Activated CD8-positive, alpha-beta memory T cell treated with anti-CD3 and anti-CD28 coated beads for 36 hours (primary cell): Measurements from ENCODE around the gene PRTN3. TPM values are rescaled to one million over a fixed set of nuclear protein-coding genes. Genes with fewer than 3 reads are reported as not detected.
"Not testable (repeated sequence)": the region's sequence is repeated elsewhere in the genome, so short reads cannot be mapped to it uniquely, and the experiment has no call there.

Experiments
- CTCF ChIA-PET: fragments of 350-600 bp; sonication (Branson Sonifier 250); formaldehyde crosslinking; loops from one replicate; lab custom pipeline; 2021; ENCODE audit warnings: antibody characterized with exemption; lab: Charles Lee
- POLR2A ChIA-PET: fragments of 350-600 bp; sonication (Branson Sonifier 250); formaldehyde crosslinking; loops from one replicate; lab custom pipeline; 2021; ENCODE audit warnings: antibody characterized with exemption; lab: Charles Lee
- total RNA-seq, 2 experiments: library from RNA; stranded (reverse); gene quantifications; one replicate each; pipeline ENCODE4 v1.2.3, GENCODE V29; 2021

PRTN3 gene
- total RNA-seq, 2 experiments from 2014 or later, result not detected

- ChIA-PET CTCF (no interaction called here), POLR2A (no interaction called here)
Measured at GRCh38 chr19:885536-886224, 44.9 kb downstream of the PRTN3 start.

- POLR2A ChIA-PET, result no interaction called here
- CTCF ChIA-PET, result no interaction called here
Measured at GRCh38 chr19:887072-887471, 46.3 kb downstream of the PRTN3 start.

GRCh38 chr19:887599-887998 lies 46.8 kb downstream of the PRTN3 start:
- CTCF ChIA-PET, result interaction anchor here (0.7 kb wide), 1 partner anchor 10 kb away, joined by 4 read pairs; no protein-coding TSS in a partner anchor
- POLR2A ChIA-PET, result no interaction called here

GRCh38 chr19:888581-889385 lies 48.0 kb downstream of the PRTN3 start:
- ChIA-PET POLR2A (no interaction called here), CTCF (interaction anchor here (0.7 to 1.4 kb wide), 3 partner anchors 11 to 25 kb away, joined by 3 to 4 read pairs (median 4); no protein-coding TSS in a partner anchor)

- ChIA-PET CTCF (interaction anchor here (1.1 to 1.4 kb wide), 2 partner anchors 13 to 26 kb away, joined by 3 to 4 read pairs; no protein-coding TSS in a partner anchor), POLR2A (no interaction called here)
Measured at GRCh38 chr19:889662-890295, 49.0 kb downstream of the PRTN3 start.

- POLR2A ChIA-PET, result no interaction called here
- CTCF ChIA-PET, result no interaction called here
Measured at GRCh38 chr19:890831-891230, 50.0 kb downstream of the PRTN3 start.

- POLR2A ChIA-PET, result not testable (repeated sequence)
- CTCF ChIA-PET, result interaction anchor here (2.3 kb wide), 1 partner anchor 16 kb away, joined by 7 read pairs; no protein-coding TSS in a partner anchor
Measured at GRCh38 chr19:891421-892200, 50.8 kb downstream of the PRTN3 start.

GRCh38 chr19:892243-892893 lies 51.6 kb downstream of the PRTN3 start:
- ChIA-PET CTCF (interaction anchor here (0.8 to 2.3 kb wide), 4 partner anchors 16 to 92 kb away, joined by 3 to 7 read pairs (median 3); partner anchors contain the start of gene WDR18), POLR2A (interaction anchor here (0.6 to 1.4 kb wide), 3 partner anchors 11 to 28 kb away, joined by 3 to 4 read pairs (median 4); no protein-coding TSS in a partner anchor)

GRCh38 chr19:892894-893689 lies 52.3 kb downstream of the PRTN3 start, which contains the start of the genes MED16 and RNU6-9:
TSS of gene MED16 (minus strand) at chr19:893187. CDS start at chr19:891131, 2,056 bp downstream.
TSS of gene RNU6-9 (plus strand) at chr19:893484.
- ChIA-PET CTCF (interaction anchor here (0.8 to 2.3 kb wide), 5 partner anchors 10 to 91 kb away, joined by 3 to 7 read pairs (median 3); partner anchors contain the start of gene WDR18), POLR2A (interaction anchor here (0.6 to 1.4 kb wide), 6 partner anchors 10 to 1072 kb away, joined by 3 to 5 read pairs (median 4); no protein-coding TSS in a partner anchor)

- ChIA-PET POLR2A (no interaction called here), CTCF (interaction anchor here (0.8 to 1.3 kb wide), 2 partner anchors 33 to 92 kb away, joined by 3 read pairs; no protein-coding TSS in a partner anchor)
Measured at GRCh38 chr19:896434-896833, 55.6 kb downstream of the PRTN3 start.

- POLR2A ChIA-PET, result no interaction called here
- CTCF ChIA-PET, result interaction anchor here (0.8 to 1.3 kb wide), 2 partner anchors 33 to 92 kb away, joined by 3 read pairs; no protein-coding TSS in a partner anchor
Measured at GRCh38 chr19:896999-897398, 56.2 kb downstream of the PRTN3 start.

- CTCF ChIA-PET, result no interaction called here
- POLR2A ChIA-PET, result no interaction called here
Measured at GRCh38 chr19:897442-898039, 56.7 kb downstream of the PRTN3 start.

Other genes with a start within 250 kb of the PRTN3 start
- 10 to 100 TPM; 79.9 to 81.1 TPM for gene POLRMT, start 207.5 kb upstream of the PRTN3 start, total RNA-seq
- not detected for gene FGF22, start 201.1 kb upstream of the PRTN3 start, total RNA-seq
- gene RNF126, start 177.8 kb upstream of the PRTN3 start, total RNA-seq, result 100 to 1,000 TPM; 104 to 110 TPM
- 1 to 10 TPM; 7.5 to 8.6 TPM for gene FSTL3, start 164.6 kb upstream of the PRTN3 start, total RNA-seq
- gene PRSS57, start 145.5 kb upstream of the PRTN3 start, total RNA-seq, result not detected
- under 1 TPM in 1 of 2 experiments, not detected in 1; 0.13 TPM for gene PALM, start 132.1 kb upstream of the PRTN3 start, total RNA-seq
- gene MISP, start 89.9 kb upstream of the PRTN3 start, total RNA-seq, result not detected
- gene PTBP1, start 43.5 kb upstream of the PRTN3 start, total RNA-seq, result 100 to 1,000 TPM; 872 to 908 TPM
- gene PLPPR3, start 19.0 kb upstream of the PRTN3 start, total RNA-seq, result not detected
- gene AZU1, start 13.2 kb upstream of the PRTN3 start, total RNA-seq, result not detected
- gene ELANE, start 11.3 kb downstream of the PRTN3 start, total RNA-seq, result not detected
- 1 to 10 TPM; 1.4 to 1.7 TPM for gene CFD, start 18.7 kb downstream of the PRTN3 start, total RNA-seq
- gene MED16, start 52.2 kb downstream of the PRTN3 start, total RNA-seq, result 10 to 100 TPM; 42.8 to 46.8 TPM
- gene RNU6-9, start 52.5 kb downstream of the PRTN3 start, total RNA-seq, result not detected
- 10 to 100 TPM; 55.8 to 56.9 TPM for gene R3HDM4, start 72.2 kb downstream of the PRTN3 start, total RNA-seq
- gene KISS1R, start 76.3 kb downstream of the PRTN3 start, total RNA-seq, result 1 to 10 TPM; 6.7 to 7.2 TPM
- gene ARID3A, start 85.0 kb downstream of the PRTN3 start, total RNA-seq, result 10 to 100 TPM; 18.8 to 19.0 TPM
- 100 to 1,000 TPM; 121 to 126 TPM for gene WDR18, start 143.3 kb downstream of the PRTN3 start, total RNA-seq
- gene GRIN3B, start 159.4 kb downstream of the PRTN3 start, total RNA-seq, result not detected
- gene TMEM259, start 180.1 kb downstream of the PRTN3 start, total RNA-seq, result 100 to 1,000 TPM; 132 to 141 TPM
- gene RNU6-2, start 180.5 kb downstream of the PRTN3 start, total RNA-seq, result not detected
- 10 to 100 TPM; 64.2 to 71.2 TPM for gene CNN2, start 185.6 kb downstream of the PRTN3 start, total RNA-seq
- gene ABCA7, start 199.1 kb downstream of the PRTN3 start, total RNA-seq, result 10 to 100 TPM; 16.1 to 17.2 TPM
- gene ARHGAP45, start 226.2 kb downstream of the PRTN3 start, total RNA-seq, result 100 to 1,000 TPM; 148 to 154 TPM